CD1c-positive myeloid dendritic cell (primary cell): ENCODE measurements around the gene SLC39A6.
"Not testable (repeated sequence)": the region's sequence is repeated elsewhere in the genome, so short reads cannot be mapped to it uniquely, and the experiment has no call there.

Experiments used
- DNase-seq: peaks from one replicate; pipeline ENCODE4 v3.0.0-alpha.2; 2016; ENCODE audit errors: extremely low spot score

The SLC39A6 gene, protein sequence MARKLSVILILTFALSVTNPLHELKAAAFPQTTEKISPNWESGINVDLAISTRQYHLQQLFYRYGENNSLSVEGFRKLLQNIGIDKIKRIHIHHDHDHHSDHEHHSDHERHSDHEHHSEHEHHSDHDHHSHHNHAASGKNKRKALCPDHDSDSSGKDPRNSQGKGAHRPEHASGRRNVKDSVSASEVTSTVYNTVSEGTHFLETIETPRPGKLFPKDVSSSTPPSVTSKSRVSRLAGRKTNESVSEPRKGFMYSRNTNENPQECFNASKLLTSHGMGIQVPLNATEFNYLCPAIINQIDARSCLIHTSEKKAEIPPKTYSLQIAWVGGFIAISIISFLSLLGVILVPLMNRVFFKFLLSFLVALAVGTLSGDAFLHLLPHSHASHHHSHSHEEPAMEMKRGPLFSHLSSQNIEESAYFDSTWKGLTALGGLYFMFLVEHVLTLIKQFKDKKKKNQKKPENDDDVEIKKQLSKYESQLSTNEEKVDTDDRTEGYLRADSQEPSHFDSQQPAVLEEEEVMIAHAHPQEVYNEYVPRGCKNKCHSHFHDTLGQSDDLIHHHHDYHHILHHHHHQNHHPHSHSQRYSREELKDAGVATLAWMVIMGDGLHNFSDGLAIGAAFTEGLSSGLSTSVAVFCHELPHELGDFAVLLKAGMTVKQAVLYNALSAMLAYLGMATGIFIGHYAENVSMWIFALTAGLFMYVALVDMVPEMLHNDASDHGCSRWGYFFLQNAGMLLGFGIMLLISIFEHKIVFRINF

DNA sequence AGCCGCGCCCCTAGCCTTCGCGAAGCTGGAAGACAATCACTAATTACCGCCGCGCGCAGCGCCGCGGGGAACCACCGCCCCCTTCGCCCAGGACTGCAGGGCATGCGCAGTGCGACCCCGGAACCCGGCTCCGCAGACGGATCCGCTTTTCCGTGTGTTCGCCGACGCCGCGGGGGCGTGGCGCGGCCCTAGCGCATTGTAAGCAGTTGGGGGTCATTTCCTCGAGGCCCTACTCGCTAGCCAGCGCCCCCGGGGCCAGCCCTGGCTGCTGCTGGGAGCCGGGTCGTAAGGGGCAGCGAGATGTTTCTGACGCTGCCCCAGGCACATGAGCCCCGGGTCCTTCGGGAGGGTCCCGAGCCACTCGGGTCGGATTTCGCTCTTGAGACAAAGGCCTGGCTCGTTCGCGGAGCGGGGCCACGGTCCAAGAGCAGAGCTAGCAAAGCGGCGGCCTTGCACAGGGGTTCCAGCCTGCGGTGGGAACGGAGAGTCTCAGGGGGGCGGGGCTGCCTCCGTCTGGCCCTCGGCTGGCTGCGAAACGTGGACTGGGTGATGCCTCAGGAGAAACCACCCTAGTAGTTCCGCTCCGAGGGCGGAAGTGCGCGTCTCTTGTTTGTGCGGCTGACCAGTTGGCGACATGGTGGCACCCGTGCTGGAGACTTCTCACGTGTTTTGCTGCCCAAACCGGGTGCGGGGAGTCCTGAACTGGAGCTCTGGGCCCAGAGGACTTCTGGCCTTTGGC, at the start of gene SLC39A6, which contains the start of gene ELP2:
Gene SLC39A6, minus strand, starts transcription at position 41 of the 739 bp plus-strand sequence. CDS start 2,333 bp downstream, outside the sequence.
Gene ELP2, plus strand, starts transcription at position 600 of the 739 bp plus-strand sequence. Its CDS starts 35 bp downstream, at position 635.
- DNase-seq, result peak; percentile 98

DNA sequence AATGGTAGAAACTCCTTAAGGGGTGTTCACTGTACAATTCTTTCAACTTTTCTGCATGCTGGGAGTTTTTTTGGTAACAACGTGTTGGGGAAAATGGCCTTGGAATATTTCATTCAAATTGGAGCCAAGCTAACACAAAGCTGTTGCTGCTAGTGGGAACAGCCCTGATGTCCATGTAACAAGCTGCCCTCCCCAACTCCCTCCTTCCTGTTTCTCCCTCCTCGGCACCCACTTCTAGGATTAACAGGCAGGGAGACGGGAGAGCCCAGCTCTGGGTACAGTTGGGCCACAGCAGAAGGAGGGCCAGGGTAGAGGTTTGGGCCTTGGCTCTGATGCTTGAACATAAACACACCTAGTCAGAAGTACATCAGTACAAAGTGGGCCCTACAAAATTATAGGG, 48.8 kb upstream of the SLC39A6 start:
- DNase-seq, result no peak

DNA sequence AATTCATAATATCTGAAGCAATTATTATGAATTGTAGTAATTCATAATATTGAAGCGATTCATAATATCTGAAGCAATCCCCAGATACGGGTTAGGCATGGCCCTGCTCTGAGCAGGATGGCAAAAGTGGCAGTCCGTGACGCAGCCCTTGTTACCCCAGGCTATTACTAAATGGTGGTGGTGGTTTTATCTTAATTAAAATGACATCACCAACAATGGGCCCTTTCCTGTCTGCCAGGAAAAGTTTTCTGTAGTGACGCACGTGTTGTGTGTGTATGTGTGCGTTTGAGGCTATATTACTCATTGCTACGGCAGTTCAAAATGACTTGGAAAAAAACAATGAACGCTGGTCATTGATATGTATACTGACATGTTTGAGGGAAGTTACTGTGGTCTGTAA, 47.6 kb upstream of the SLC39A6 start:
- DNase-seq, result no peak

DNA sequence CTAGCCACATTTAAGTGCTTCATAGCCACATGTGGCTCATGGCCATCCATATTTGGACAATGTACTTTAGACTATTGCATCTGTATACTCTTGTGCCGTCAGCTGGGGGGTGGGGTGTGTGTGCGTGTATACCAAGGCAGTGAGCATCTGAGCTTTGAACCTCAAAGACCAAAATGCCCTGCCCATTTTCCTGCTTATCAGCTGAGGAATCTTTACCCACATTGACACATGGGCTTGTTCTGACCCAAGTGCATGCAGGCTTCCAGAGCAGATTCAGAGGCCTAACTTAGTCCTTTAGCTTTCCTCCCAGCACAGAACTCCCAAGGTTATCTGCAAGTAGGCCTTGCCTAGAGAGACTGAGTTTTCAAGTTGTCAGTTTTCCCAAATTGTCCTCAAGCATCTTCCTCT, 47.0 kb upstream of the SLC39A6 start:
- DNase-seq, result no peak

DNA sequence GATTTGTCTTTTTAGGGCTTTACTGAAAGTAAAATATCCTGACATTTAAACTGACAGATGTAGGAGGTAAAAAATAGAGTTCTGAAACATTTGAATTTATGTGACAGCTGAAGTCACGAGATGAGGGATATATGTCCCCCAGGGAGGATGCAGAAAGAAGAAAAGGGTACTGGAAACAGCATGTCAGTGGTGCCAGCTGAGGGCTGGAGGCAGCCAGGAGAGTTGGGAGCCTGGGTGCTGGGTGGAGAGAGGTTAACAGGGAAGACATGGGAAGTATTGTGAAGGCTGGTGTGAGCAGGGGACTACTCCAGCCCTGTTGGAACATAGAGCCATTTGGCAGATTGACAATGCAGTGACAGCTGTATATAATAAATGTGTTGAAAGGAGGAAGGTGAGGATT, 46.3 kb upstream of the SLC39A6 start:
- no peak for DNase-seq

DNA sequence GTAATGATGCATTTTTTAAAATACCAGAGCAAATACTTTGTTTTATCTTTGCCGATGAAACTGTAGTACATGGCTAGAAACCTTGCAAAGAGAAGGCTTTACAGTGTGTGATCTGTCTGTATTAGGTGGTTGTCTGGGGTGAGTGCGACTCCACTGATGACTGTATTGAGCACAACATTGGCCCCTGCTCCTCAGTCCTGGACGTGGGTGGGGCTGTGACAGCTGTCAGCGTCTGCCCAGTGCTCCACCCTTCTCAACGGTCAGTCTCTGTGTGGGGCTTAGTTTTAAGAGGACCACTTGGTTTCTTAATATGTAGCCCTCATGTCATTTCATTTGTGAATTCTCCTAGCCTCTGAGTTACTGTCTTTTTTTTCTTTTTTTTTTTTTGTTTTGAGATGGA, 40.8 kb upstream of the SLC39A6 start:
- no peak for DNase-seq

DNA sequence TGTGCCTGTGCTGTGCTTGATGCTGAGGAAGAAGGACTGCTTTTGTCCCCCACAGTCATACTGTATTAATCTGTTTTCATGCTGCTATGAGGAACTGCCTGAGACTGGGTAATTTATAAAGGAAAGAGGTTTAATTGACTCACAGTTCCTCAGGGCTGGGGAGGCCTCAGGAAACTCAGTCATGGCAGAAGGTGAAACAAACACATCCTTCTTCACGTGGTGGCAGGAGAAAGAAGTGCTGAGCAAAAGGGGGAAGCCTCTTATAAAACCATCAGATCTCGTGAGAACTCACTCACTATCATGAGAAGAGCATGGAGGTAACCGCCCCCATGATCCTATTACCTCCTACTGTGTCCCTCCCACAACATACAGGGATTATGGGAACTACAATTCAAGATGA, 39.2 kb upstream of the SLC39A6 start:
- DNase-seq, result not testable (repeated sequence)

DNA sequence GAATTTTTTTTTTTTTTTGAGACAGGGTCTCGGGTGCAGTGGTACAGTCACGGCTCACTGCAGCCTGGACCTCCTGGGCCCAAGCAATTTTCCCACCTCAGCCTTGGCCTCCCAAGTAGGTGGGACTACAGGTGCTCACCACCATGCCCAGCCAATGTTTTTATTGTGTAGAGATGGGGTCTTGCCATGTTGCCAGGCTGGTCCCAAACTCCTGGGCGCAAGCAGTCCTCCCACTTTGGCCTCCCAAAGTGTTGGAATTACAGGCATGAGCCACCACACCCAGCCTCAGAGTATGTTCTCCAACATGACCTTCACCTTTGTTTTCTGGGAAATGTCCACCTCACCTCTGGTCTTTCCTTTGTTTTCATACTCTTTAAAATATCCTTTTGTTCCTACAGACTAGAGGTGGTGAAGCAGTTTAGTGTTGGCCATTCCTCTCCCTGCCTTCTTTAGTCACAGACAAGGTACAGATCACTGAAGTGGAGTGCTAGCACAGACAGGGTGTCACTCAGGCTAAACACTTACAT, 38.6 kb upstream of the SLC39A6 start:
- no peak for DNase-seq

DNA sequence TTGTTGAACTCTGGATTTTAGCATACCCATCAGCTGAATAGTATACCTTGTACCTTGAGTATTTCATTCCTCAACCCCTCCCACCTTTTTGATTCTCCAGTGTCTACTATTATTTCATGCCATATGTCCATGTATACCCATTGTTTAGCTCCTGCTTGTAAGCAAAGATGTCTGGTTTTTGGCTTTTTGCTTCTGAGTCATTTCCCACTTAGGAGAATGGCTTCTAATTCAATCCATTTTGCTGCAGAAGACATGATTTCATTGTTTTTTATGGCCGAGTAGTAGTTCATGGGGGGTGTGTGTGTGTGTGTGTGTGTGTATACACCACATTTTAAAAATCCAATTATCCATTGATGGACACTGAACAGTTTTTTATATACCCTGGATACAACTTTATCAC, 33.8 kb upstream of the SLC39A6 start:
- no peak for DNase-seq

DNA sequence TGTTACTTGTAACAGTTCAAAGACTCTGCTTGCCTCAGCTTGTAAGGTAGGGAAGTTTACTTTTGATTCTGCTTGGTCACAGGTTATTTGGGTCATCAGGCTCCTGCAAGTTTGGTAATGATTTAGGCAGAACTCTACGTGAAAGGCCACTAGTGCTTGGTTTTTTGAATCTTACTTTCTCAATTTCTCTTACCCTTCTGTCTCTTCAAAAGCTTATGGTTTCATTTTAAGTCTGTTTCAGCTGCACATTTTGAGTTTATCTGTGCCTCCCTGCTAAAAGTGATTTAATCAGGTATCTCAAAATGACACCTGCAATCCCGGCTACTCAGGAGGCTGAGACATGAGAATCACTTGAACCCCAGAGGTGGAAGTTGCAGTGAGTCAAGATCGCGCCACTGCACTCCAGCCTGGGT, 31.8 kb upstream of the SLC39A6 start:
- DNase-seq, result no peak

DNA sequence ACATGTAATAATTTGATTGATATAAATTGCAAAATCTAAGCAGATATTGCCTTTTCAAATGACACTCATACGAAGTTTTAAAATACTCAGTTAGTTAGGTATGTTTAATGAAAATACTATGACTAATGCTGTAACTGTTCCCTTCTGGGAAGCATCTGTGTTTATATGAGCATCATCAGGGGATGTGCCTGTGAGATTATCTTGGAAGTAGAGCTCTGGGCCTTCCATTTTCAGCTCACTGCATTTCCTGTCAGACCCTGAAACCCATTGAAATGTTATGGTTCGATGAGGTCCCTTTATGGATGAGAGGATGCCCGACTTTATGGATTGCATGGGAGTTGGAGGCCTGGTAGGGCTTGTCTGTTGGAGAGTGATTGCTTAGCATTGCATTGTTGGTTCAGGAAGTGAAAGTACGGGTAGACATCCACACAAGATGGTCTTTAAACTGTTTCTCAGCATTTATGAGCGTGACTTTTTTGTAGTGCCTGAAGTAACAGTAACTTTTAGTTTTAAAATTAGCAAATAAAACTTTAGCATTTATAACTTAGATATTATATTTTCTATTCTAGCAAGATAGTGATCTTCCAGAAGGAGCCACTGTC, 29.2 kb upstream of the SLC39A6 start:
- no peak for DNase-seq

DNA sequence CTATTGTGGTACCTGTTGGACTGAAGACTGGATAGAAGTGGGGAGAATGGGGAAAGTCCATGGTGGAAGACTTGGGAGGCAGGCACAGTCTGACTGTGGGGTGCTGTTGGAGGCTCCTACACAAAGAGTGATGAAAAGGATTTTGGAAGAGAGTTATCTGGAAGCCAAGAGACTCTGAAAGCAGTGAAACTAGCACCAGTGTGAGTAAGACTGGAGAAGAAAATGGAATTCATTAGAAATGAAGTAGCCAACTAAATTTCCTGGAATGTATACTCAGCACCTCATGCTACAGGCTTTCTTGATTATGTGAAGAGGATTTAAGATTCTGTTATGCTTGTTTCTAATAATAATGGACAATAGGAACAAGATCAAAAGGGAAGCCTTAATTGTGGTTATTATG, 28.3 kb upstream of the SLC39A6 start:
- DNase-seq, result no peak

DNA sequence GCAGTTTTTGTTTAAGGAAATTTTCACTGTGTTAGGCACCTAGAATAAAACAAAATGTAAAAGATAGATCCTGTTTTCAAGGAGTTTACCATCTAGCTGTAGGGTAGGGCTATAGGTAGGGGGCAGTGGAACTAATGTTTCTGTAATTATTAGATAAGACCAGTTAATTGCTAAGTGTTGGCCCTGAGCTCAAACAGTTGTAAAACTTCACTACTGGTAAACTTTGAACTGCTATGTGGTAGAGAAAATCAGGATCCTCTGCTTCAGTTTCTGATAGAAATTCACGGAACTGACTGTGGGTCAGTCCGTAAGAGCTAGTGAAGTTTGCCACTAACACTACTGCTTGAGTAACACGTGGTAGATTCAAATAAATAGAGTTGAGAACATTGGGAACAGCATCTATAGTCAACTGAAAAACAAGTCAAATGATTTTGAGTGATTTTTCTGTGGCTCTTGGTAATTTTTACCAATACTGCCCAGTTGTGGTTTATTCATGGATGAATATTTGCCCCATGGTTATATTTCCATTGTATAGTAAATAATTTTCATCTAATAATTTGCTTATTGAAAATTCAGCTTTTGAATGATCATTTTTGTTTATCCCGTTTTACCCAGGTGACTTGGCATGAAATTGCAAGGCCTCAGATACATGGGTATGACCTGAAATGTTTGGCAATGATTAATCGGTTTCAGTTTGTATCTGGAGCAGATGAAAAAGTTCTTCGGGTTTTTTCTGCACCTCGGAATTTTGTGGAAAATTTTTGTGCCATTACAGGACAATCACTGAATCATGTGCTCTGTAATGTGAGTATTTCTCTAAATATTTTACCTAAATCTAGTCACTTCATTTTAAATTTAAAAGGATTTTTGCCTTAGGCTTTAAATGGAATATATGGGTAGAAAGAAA, 27.0 kb upstream of the SLC39A6 start:
- DNase-seq, result no peak

DNA sequence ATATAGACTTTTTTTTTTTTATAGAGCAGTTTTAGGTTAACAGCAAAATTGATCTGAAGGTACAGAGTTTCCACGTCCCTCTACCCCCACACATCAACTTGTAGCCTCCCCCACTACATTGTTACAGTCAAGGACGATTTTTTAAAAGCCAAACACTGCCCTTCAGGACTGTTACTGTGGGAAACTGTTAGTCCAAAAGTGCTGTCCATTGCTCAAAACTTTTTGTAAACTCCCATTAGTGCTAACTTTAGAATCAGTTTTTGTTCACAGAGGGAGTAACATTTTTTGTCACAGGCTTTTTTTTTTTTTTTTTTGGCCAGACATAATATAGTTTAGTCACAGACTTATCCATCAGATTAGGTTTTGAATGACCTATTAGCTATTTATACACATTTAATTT, 24.6 kb upstream of the SLC39A6 start:
- no peak for DNase-seq

DNA sequence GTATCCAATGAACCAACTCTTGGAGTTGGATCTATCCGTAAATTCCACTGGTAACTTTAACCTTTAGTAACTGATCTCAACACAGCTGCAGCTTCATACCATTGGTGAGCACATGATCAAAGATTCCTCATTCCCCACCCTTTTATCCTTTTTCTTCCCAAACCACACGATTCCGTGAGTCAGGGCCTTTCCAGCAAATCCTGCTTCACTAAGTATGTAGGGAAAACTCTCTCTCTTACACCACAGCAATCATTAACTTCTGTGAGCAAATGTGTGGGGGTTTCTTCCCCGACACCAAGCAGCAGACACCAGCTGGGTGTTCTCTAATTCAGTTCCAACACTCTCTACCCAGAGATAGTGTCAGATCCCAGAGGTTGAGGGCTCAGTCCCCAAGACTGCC, 24.1 kb upstream of the SLC39A6 start:
- DNase-seq, result no peak

DNA sequence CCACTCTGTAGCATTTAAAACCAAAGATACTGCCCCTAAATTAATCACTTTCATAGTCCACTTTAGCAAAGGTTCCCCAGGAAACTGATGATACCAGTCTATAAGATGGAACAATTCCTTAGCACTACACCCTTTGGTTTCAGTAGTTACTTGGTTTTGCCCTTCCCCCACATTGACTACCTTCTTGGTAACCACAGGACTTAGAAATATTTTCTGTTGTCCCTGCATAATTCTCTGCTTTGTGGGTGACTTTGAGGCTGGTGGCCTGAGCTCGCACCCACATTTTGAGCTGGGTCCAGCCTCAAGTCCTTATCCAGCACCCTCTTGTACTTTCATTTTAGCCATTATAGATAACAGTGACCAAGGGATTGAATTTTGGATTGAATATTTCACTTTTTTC, 23.6 kb upstream of the SLC39A6 start:
- no peak for DNase-seq

DNA sequence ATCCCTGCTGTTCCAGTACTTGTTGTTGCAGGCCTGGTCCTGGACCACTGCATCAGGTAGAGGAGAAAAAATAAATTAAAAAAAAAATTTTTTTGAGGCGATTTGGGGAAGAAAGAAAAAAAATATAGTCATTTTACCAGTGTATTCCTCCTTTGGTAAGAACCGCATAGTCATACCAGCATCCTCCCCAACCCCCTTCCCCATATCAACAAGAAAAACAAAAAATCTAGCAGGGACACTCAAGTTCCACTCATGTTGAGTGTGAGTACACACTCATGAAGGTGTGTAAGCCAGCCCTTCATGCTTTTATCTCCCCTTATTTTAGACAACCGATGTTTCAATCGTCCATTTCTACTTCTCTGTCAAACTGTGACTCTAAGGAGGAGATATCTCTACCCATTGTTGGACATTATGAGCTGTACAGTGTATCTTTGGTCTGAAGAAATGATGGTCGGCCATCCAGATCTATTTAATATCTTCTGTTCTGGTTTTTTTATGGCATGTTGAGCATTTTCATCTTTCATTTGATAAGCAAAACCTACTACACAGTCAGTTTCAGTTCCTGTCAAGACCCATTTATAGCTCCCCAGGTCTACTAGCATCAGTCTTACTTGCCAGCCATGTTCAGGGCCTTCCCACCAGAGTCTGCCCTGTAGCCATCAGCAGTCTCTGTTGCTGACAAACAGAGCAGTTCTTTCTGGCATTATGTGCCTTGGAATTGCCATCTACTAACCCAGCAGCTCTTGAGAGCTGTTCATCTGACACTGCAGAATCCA, 20.6 kb upstream of the SLC39A6 start:
- no peak for DNase-seq

DNA sequence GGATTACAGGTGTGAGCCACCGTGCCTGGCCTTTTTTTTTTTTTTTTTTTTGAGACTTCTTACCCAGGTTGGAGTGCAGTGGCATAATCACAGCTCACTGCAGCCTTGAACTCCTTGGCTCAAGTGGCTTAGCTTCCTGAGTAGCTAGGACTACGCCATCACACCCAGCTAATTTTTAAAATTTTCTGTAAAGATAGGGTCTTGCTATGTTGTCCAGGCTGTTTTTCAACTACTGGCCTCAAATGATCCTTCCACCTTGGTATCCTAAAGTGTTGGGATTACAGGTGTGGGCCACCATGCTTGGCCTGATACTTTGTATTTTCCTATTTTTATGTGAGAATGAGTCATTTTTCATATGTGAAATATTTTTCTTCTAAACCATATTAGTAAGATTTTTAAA, 14.3 kb upstream of the SLC39A6 start:
- DNase-seq, result no peak

DNA sequence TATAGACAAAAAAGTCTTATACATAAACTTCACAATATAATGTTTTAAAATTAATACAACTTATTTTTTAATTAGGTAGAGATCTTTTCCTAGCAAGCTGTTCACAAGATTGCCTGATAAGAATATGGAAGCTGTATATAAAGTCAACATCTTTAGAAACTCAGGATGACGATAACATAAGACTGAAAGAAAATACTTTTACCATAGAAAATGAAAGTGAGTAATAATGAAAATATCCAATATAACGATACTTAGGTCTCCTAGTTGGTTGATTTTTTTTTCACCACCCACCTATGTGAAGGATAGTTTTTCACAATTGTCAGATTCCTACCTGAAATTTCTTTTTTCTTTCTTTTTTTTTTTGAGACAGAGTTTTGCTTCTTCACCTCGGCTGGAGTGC, 13.6 kb upstream of the SLC39A6 start:
- no peak for DNase-seq

DNA sequence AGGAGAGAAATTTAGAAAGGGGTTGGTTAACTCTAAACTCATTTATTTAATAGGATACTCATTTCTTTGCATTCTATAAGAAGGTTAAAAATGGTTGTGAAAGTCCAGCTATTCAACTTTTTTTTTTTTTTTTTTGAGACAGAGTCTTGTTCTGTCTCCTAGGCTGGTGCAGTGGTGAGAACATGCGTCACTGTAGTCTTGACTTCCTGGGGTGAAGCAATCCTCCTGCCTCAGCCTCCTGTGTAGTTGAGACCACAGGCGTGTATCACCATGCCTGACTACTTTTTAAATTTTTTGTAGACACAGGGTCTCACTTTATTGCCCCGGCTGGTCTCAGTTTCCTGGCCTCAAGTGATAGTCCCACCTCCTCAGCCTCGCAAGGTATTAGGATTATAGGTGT, 12.4 kb upstream of the SLC39A6 start:
- DNase-seq, result no peak
